Measurements from ENCODE around the gene KCNK6.

DNA sequence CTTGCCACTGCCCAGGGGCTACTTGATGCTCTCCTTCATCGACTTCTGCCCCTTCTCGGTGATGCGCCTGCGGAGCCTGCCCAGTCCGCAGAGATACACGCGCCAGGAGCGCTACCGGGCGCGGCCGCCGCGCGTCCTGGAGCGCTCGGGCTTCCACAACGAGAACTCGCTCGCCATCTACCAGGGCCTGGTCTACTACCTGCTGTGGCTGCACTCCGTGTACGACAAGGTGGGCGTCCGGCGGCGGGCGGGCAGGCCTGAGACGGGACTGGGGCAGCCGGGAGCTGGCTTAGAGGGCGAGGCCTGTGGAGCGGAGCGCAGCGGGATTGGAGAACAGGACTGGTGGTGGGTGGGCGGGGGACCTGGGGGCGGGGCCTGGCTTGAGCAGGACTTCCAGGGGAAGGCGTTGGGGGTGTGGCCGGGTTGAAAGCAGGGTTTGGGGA lies 42.0 kb downstream of the KCNK6 start:
- TF ChIP-seq CTCF (IDR thresholded peaks at IDR 0.05; ENCODE audit: low read length) (no peak), EZH2 (IDR thresholded peaks at IDR 0.05; ENCODE audit: borderline replicate concordance, low read length) (no peak)
